Suprapubic skin (tissue), 4 donors: Measurements from ENCODE around the gene INHBB.

Experiments
- CTCF ChIP-seq, 2 donors: fragments of 200-600 bp in 1 of 2; fragments of 450-650 bp in 1 of 2; sonication (generic) in 1 of 2; IDR thresholded peaks; one replicate each; pipeline ENCODE4 v1.5.1; 2016 to 2019; ENCODE audit warnings: antibody characterized with exemption in 2 of 2, mild to moderate bottlenecking in 1 of 2, moderate library complexity in 1 of 2
- EP300 ChIP-seq: sonication (generic); formaldehyde crosslinking; IDR thresholded peaks from one replicate; pipeline ENCODE4 v1.6.1; 2017; ENCODE audit warnings: antibody characterized with exemption
- POLR2A ChIP-seq, 2 donors: fragments of 450-650 bp; IDR thresholded peaks; one replicate each; pipeline ENCODE4 v1.6.1; 2017; ENCODE audit warnings: antibody characterized with exemption in 2 of 2, mild to moderate bottlenecking in 2 of 2, moderate library complexity in 2 of 2
- POLR2AphosphoS5 ChIP-seq, 3 donors: sonication (generic); formaldehyde crosslinking; IDR thresholded peaks; one replicate each; pipeline ENCODE4 v1.6.1; 2017; ENCODE audit warnings: antibody characterized with exemption in 3 of 3

GRCh38 chr2:120365236-120365793 lies 19.4 kb downstream of the INHBB start:
- TF ChIP-seq CTCF (IDR thresholded peaks at IDR 0.05): no peak
- TF ChIP-seq POLR2A (IDR thresholded peaks at IDR 0.05): no peak
- no peak for TF ChIP-seq POLR2AphosphoS5 (IDR thresholded peaks at IDR 0.05)
- TF ChIP-seq EP300: no peak
